Thyroid gland (tissue), 4 donors: ENCODE results near the gene HAUS1. TPM values are rescaled to one million over a fixed set of nuclear protein-coding genes. Genes with fewer than 3 reads are reported as not detected.
A peak's percentile ranks its signal among the peaks of the same experiment; 100 is the strongest.

Source experiments
- DNase-seq, 2 donors: peaks; one replicate each; pipeline ENCODE4 v3.0.0-alpha.2; 2019
- H3K27ac ChIP-seq, 3 donors: fragments of 200-600 bp; sonication (generic); 1 replicate in 2 of 3; 2 replicates in 1 of 3; pipeline ENCODE4 v1.5.1; 2016 to 2019; ENCODE audit warnings: mild to moderate bottlenecking in 1 of 3, moderate library complexity in 1 of 3
- H3K27me3 ChIP-seq: fragments of 200-600 bp; sonication (generic); one replicate; pipeline ENCODE4 v1.5.1; 2019
- H3K36me3 ChIP-seq, 2 donors: fragments of 200-600 bp; sonication (generic); one replicate each; pipeline ENCODE4 v1.5.1; 2016 to 2019
- H3K4me1 ChIP-seq, 2 donors: fragments of 200-600 bp; sonication (generic); one replicate each; pipeline ENCODE4 v1.5.1; 2017 to 2019
- H3K4me3 ChIP-seq, 3 donors: fragments of 200-600 bp; sonication (generic); replicated peaks in 1 of 3; 1 replicate in 2 of 3; 2 replicates in 1 of 3; pipeline ENCODE4 v1.5.1; 2016; ENCODE audit warnings: mild to moderate bottlenecking in 1 of 3
- H3K9me3 ChIP-seq: fragments of 200-600 bp; sonication (generic); one replicate; pipeline ENCODE4 v1.5.1; 2017
- POLR2A ChIP-seq, 2 donors: fragments of 450-650 bp; IDR thresholded peaks; one replicate each; pipeline ENCODE4 v1.6.1; 2017; ENCODE audit warnings: antibody characterized with exemption in 2 of 2, mild to moderate bottlenecking in 2 of 2, moderate library complexity in 1 of 2
- WGBS, 2 donors: methylation state at CpG; one replicate each; pipeline ENCODE4 v1.1.5; 2017; 5-methylcytosine and 5-hydroxymethylcytosine counted together
- intact Hi-C: fragments of 100-400 bp; cut with DNase I; formaldehyde crosslinking; loops from one replicate; pipeline ENCODE4 v1.15.1; 2023
- total RNA-seq, 4 donors: library from RNA; depleted of rRNA; stranded (reverse); fragments of >200 nt; gene quantifications; one replicate each; pipeline ENCODE4 v1.2.3, GENCODE V29; 2016
- TF ChIP-seq, protein P1 (sequence below), 6 experiments: fragments of 200-600 bp in 3 of 6; fragments of 450-650 bp in 3 of 6; sonication (generic) in 3 of 6; IDR thresholded peaks; one replicate each; pipeline ENCODE4 v1.5.1; 2016 to 2019; ENCODE audit warnings: antibody characterized with exemption in 6 of 6, mild to moderate bottlenecking in 2 of 6, inconsistent platforms in 1 of 6, moderate library complexity in 1 of 6

HAUS1 gene
- total RNA-seq, 4 donors from 2014 or later: 15.6 to 32.2 (median 20.0) TPM

DNA sequence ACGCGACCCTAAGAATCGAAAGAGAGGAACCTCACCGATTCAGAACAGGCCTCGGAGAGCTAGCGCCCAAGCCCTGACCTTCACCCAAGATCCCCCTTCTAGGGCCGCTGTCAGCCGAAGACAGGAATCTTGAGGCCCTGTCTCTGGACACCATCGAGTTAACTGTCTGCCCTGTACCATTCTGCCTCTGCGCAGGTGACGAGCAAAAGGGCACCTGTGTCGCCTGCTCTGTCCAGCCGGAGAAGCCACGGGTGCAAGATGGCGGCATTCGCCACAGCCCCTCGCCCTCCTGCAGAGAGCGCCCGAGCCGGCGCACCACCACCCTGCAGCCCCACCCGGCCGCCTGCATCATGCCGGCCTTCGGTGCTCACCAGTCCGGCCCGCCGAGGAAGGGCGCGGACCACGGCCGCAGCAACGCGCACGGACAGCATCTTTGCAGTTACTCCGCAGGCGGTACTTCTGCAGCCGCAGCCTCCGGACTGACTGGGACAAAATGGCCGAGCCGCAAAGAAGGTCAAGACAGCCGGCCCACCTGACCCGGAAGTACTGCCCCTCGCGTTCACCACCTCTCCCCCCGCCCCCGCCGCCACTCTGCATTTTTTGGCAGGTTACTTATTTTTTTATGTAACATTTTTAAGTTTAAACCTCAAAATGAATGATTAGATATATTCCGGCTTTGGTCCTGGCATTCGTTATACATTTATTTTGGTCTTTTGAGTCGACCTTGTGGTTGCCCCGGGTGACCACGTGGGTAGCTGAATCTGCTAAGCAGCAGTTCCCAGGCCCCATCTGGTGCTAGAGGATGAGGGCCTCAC lies 6.2 kb upstream of the HAUS1 start, which contains the start of gene ATP5F1A:
TSS of gene ATP5F1A (minus strand) at position 496 of the 815 bp plus-strand sequence. CDS start at position 431, 65 bp downstream.
- peak within 1 kb of the TSS; percentile 86 to 93 (median 92) for H3K27ac ChIP-seq
- H3K27me3 ChIP-seq: no peaks in the 10 kb centered on the region
- H3K36me3 ChIP-seq: peaks cover 4 to 14% of the 10 kb centered on the region in 2 donors
- peak; percentile 91 to 94 for DNase-seq
- peak within 1 kb of the TSS; percentile 80 to 92 (median 88) for H3K4me3 ChIP-seq
- TF ChIP-seq, protein P1, sequence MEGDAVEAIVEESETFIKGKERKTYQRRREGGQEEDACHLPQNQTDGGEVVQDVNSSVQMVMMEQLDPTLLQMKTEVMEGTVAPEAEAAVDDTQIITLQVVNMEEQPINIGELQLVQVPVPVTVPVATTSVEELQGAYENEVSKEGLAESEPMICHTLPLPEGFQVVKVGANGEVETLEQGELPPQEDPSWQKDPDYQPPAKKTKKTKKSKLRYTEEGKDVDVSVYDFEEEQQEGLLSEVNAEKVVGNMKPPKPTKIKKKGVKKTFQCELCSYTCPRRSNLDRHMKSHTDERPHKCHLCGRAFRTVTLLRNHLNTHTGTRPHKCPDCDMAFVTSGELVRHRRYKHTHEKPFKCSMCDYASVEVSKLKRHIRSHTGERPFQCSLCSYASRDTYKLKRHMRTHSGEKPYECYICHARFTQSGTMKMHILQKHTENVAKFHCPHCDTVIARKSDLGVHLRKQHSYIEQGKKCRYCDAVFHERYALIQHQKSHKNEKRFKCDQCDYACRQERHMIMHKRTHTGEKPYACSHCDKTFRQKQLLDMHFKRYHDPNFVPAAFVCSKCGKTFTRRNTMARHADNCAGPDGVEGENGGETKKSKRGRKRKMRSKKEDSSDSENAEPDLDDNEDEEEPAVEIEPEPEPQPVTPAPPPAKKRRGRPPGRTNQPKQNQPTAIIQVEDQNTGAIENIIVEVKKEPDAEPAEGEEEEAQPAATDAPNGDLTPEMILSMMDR (IDR thresholded peaks at IDR 0.05): peak in 1 of 6 experiments; percentile 21
- TF ChIP-seq POLR2A (IDR thresholded peaks at IDR 0.05): peak; percentile 28 to 95
- peaks cover 14 to 27% of the 10 kb centered on the region in 2 donors for H3K4me1 ChIP-seq
- intact Hi-C loops: no loop called here
- 0 to 1% methylated on average over 38 to 39 of the region's 53 CpGs for WGBS, 2 donors
- no peaks in the 10 kb centered on the region for H3K9me3 ChIP-seq

DNA sequence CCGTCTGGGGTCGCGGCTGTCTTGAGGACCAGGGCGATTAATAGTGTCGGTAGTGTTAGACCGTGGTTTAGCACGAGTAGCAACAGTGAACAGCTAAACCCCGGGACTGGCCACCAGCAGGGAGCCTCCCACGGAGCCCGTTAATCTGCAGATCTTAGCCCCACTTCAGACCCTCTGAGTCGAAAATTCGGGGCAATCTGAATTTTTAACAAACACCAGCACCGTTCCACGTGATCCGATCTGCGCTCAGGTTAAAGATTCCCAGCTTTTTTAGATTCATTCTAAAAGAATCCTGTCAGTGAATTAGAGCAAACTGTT lies 5.6 kb upstream of the HAUS1 start:
- Histone ChIP-seq H3K27ac (peak overlapping the region; percentile 86 to 93 (median 92)), H3K9me3 (no peaks in the 10 kb centered on the region), H3K36me3 (peaks cover 4 to 9% of the 10 kb centered on the region in 2 donors), H3K27me3 (no peaks in the 10 kb centered on the region), H3K4me1 (peaks cover 14 to 27% of the 10 kb centered on the region in 2 donors), H3K4me3 (peak overlapping the region in 2 of 3 donors; percentile 80 to 92)
- no peak for TF ChIP-seq POLR2A (IDR thresholded peaks at IDR 0.05)
- WGBS, 2 donors: 12 to 17% methylated on average over 15 to 16 of the region's 16 CpGs
- no peak for DNase-seq
- intact Hi-C loops: no loop called here

DNA sequence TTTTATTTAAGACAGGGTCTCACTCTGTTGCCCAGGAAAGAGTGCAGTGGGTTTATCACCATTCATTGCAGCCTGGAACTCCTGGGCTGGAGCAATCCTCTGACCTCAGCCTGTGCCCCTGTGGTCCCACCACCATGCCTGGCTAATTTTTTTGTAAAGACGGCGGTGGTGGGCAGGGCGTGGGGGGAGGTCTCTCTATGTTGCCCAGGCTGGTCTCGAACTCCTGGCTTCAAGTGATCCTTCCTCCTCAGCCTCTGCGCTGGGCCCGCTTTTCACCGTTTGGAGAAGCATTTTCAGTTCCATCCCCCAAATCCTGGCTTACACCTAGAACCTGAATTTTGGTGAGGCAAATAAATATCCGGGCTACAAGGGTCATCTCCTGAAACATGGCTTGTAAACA lies 4.7 kb upstream of the HAUS1 start:
- H3K4me1 ChIP-seq: peaks cover 14 to 23% of the 10 kb centered on the region in 2 donors
- DNase-seq: no peak
- 97 to 98% methylated on average over 8 of the region's 8 CpGs for WGBS, 2 donors
- intact Hi-C loops: no loop called here
- H3K27ac ChIP-seq: no peak overlapping the region
- H3K36me3 ChIP-seq: peaks cover 0 to 4% of the 10 kb centered on the region in 2 donors
- no peak overlapping the region for H3K4me3 ChIP-seq
- TF ChIP-seq, protein P1 (IDR thresholded peaks at IDR 0.05): no peak
- TF ChIP-seq POLR2A (IDR thresholded peaks at IDR 0.05): no peak
- no peaks in the 10 kb centered on the region for H3K27me3 ChIP-seq
- no peaks in the 10 kb centered on the region for H3K9me3 ChIP-seq

DNA sequence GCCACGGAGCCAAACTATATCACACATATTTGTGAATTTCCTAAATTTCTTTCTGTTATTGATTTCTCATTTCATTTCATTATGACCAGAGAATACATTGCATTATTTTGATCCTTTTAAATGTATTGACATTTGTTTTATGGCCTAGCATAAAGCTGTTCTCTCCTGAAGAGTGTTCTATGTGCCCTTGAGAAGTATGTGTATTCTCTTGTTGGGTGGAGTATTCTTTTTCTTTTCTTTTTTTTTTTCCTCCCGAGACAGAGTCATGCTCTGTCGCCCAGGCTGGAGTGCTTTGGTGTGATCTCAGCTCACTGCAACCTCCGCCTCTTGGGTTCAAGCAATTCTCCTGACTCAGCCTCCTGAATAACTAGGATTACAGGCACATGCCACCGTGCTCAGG lies 5.2 kb downstream of the HAUS1 start:
- intact Hi-C loops: no loop called here
- H3K4me1 ChIP-seq: peaks cover 0 to 5% of the 10 kb centered on the region in 2 donors
- no peak for DNase-seq
- no peak for TF ChIP-seq POLR2A (IDR thresholded peaks at IDR 0.05)
- TF ChIP-seq, protein P1 (IDR thresholded peaks at IDR 0.05): no peak
- no peak overlapping the region for H3K4me3 ChIP-seq
- H3K9me3 ChIP-seq: no peaks in the 10 kb centered on the region
- no peaks in the 10 kb centered on the region for H3K36me3 ChIP-seq
- WGBS, 2 donors: 83 to 85% methylated on average over 5 of the region's 5 CpGs
- H3K27me3 ChIP-seq: no peaks in the 10 kb centered on the region
- no peak overlapping the region for H3K27ac ChIP-seq

DNA sequence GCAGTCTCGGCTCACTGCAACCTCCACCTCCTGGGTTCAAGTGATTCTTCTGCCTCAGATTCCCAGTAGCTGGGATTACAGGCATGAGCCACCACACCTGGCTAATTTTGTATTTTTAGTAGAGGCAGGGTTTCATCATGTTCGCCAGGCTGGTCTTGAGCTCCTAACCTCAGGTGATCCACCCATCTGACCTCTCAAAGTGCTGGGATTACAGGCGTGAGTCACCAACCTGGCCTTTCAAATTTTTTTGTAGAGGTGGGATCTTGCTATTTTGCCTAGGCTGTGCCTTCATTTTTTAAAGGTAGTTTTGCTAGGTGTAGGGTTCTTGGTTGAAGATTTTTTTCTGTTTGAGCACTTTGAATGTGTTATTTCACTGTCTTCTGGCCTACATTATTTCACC lies 6.2 kb downstream of the HAUS1 start:
- H3K4me1 ChIP-seq: no peaks in the 10 kb centered on the region
- H3K36me3 ChIP-seq: peaks cover 0 to 4% of the 10 kb centered on the region in 2 donors
- DNase-seq: no peak
- no peak overlapping the region for H3K4me3 ChIP-seq
- H3K9me3 ChIP-seq: no peaks in the 10 kb centered on the region
- H3K27ac ChIP-seq: no peak overlapping the region
- intact Hi-C loops: no loop called here
- no peaks in the 10 kb centered on the region for H3K27me3 ChIP-seq
- 90 to 100% methylated on average over 3 of the region's 3 CpGs for WGBS, 2 donors
- TF ChIP-seq, protein P1 (IDR thresholded peaks at IDR 0.05): no peak
- no peak for TF ChIP-seq POLR2A (IDR thresholded peaks at IDR 0.05)
